GM18907 (cell line): ENCODE measurements around the gene SOX5.

ENCODE experiments used
- ATAC-seq: cut with Tn5 transposase; IDR thresholded peaks from one replicate; pipeline ENCODE4 v1.9.1; 2021; ENCODE audit warnings: mild to moderate bottlenecking, moderate library complexity; ENCODE audit not compliant: unreplicated experiment

The SOX5 gene

DNA sequence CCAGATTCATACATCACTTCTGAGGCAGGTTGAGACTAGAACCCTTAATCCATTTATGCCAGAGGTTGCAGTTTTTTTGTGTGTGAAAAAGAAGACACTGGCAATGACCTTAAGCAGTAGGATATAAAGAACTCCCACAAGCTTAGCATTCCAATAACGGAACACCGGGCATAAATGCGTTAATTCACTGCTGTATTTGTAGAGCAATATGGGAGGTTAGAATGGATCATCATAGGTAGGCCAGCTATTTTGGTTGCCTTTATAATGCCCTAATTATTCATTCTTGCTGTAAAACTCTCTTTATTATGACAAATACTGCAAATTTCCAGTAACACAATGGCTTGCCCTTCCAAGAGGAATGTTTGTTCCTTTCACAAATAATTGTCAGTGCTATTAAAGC, 322.7 kb downstream of the SOX5 start:
- ATAC-seq = no peak

GRCh38 chr12:23621900-23622299, 327.6 kb downstream of the SOX5 start:
- no peak for ATAC-seq

GRCh38 chr12:23618718-23619117, 330.8 kb downstream of the SOX5 start:
- ATAC-seq = peak; percentile 76

DNA sequence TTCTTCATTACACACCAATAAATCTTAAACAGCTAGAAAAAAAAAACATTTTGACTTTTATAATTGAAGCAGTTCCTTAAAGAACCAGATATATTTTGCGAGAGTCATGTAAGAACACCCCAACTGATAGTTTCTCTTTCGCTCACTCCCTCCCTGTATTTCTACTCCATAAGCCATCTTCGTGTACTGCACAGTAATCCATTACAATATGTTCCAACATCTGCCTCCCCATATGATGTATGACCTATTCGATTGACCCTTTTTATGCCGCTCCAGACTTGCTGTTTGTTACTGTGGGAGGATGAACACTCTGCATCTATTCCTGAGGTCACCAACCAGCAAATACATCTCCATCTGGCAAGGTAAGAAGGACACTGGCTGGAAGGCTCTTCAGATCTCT, 331.7 kb downstream of the SOX5 start:
- ATAC-seq = no peak

DNA sequence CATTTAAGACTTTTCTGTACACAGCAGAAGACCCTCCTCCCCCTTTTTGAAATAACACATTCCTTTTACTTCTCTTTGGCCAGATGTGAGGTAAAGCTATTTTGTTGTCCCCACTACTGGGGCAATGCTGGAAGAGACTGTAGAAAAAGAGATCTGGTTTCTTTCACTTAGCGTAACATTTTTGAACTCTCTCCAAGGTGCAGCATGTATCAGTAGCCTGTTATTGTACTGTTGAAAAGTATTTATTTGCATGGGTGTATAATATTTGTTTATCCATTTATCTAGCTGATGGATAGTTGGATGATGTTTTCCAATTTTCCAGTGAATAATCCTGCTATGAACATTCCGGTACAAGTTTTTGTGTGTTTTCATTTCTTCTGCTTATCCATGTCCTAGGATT, 335.2 kb downstream of the SOX5 start:
- no peak for ATAC-seq

GRCh38 chr12:23611320-23611719, 338.1 kb downstream of the SOX5 start:
- no peak for ATAC-seq

GRCh38 chr12:23600919-23601318, 348.6 kb downstream of the SOX5 start:
- no peak for ATAC-seq

DNA sequence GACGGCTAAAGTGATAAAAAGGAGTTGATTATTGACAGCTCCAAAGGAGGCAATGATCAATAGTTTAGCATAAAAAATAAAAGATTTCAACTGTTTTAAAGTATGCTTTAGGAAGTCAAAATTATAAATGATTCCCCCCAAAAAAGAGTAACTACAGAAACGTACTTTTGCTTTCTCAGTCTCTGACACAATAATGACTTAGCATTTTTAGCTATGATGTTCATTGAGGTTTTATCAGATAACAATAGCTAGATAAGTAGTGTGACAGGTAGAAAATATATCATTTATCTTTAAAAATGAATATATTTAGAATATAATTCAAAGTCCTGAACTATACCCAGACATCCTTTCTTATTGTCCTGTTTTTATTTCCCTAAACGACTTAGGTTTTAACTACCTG, 352.9 kb downstream of the SOX5 start:
- ATAC-seq = no peak

DNA sequence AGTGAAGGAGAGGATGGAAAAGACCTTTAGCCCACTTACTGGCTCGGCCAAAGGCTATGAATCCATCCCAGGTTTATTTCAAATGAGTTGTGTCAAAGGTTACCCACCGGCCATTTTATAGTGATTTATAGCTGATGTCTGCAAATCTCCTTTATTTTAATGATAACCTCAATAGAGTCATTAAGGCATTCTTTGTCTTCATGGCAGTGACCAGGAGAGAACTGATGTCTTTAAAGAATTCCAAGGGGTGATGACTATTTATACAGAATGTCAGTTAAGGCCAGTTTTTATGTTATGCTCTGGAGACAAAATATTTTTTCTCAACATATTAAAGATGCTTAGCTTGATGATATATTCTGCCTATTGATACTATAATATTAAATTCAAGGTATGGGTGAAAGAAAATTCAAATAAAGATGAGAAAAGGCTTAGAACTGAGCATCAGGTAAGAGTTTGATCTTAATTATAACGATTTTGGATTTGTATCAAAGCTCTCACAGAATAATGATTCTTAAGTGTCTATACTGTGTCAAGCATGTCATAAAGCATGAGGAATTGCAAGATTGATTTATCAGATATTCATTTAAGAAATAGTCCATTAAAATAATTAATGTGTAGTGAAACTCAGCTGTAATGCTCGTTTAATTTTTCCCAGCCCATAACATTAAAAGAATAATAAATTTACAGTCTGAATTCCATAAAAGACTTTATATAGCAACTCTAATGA, 361.5 kb downstream of the SOX5 start:
- ATAC-seq = no peak

GRCh38 chr12:23585782-23586163, 363.7 kb downstream of the SOX5 start:
- no peak for ATAC-seq

DNA sequence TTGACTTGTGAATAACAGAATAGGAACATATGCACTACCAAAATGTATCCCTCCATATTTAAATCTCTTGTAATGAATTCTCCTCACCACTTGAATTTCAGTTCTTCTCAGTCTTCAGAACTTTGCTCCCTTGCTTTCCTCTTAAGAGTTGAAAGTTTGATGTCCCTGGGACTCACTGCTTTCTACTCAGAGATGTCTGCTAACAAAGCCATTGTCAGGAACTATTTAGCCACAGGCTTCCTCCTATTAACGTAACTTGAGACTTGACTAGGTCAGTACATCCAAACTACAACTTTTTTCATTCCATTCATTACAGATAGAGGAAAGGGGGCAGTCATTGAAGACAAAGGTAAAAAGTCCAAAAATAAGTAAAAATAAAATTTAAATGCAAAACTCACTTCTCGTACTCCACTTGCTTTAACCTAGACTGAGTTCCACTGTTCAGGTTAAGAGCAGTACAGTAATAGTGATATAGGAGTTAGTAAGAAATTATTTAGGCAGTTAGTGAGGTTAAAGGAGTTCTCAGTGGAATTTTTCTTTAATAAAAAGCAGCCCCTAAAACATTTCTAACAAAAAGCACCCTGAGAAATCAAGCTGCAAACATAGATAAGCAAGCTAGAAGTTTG, 364.2 kb downstream of the SOX5 start:
- ATAC-seq = no peak

- ATAC-seq = no peak
Measured at GRCh38 chr12:23581913-23582312, 367.6 kb downstream of the SOX5 start.

DNA sequence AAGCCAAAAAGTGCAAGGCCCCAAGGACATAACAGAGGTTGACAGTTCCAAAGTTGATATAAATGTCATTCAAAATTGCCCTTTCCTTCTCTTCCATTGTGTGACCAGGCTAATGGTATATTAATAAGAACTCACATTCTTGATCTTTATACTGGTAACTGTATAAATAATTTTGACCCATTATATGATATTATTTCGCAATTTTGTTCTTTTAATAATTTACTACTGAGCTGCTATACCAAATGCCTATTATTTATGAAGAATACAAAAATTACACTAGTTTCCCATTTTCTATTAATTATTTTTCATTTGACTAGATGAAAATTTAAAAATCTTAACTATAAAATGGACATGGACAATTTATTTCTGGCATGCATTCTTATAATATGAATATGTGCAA, 370.2 kb downstream of the SOX5 start:
- no peak for ATAC-seq

DNA sequence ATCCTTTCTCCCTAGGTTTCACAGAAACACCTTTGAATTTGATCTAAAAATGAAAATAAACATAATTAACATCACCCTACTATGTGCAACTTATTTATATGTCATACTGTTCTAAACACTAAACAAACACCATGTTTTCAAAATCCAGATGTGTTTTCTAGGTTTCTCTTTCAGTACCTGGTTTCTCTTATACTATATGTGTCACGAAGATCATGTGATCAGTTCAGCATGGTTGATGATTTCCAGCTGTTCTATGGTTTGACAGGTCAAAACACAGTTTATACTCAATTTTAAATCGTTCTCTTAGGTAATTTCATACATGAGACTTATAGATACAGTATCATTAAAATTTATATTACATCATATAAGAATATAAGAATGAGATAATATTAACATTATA, 373.1 kb downstream of the SOX5 start:
- peak; percentile 84 for ATAC-seq

GRCh38 chr12:23569356-23569755, 380.1 kb downstream of the SOX5 start:
- ATAC-seq = no peak

GRCh38 chr12:23566133-23566532, 383.3 kb downstream of the SOX5 start:
- ATAC-seq = no peak

DNA sequence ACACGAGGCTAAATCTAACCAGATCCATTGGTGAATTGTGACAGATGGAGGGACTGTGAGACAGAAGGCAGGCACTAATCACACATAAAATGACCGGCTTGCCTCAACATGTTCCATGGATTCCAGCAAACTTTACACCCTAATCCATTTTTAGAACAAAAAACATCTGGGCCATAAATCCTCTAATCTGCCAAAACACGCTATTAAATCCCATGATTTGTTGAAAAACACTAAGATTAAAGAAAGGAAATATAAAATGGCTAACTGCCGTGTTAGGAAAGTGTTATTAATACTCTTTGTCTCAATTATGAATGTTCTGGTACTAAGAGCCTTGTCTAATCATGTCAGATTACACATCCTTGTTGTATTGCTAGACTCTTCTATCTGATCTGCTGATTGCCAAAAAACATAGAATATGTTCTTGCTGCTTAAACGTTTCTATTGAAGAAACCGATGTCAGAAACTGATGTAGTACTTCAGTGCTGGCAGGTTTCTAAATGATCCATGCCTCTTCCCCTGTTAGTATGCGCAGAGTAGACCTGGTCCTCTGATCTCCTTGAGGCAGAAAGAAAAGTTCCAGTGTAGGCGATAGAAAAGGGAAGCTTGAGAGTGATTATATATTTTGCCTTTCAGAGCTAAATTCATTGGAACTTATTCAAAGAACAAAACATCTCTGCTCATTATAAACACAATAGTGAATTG, 384.9 kb downstream of the SOX5 start:
- no peak for ATAC-seq

- no peak for ATAC-seq
Measured at GRCh38 chr12:23561364-23562345, 387.8 kb downstream of the SOX5 start.

GRCh38 chr12:23560611-23561010, 388.9 kb downstream of the SOX5 start:
- peak; percentile 92 for ATAC-seq

DNA sequence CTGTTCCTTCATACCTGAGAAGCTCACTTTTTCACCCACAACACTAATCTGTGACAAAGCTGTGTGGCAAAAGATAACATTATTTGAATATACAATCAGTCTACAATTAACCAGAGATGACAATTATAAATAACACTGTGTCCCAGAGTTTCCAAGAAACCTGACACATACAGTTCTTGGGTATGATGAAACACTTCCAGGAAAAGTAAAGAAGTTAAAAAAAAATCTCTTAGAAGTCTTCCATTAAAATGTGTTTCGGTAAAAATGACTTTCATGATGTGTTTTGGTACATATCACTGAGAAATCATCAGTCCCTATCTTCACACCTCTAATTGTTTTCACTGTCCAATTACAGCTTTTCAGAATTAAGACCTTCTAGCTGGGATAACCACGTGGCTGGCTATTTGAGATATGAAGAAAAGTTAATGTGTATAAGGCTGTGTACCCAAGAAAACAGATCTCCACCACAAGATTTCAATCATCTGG, 390.2 kb downstream of the SOX5 start:
- ATAC-seq = no peak

GRCh38 chr12:23556661-23557060, 392.8 kb downstream of the SOX5 start:
- no peak for ATAC-seq
